KMS-11 (cell line): Measurements from ENCODE around the gene ATP8B1.

ENCODE experiments used
- H2AFZ ChIP-seq: fragments of 200-600 bp; sonication (generic); 2 replicates; pipeline ENCODE4 v1.6.1; 2016; ENCODE audit warnings: antibody characterized with exemption, mixed run types, low read depth
- H3K27ac ChIP-seq: fragments of 200-600 bp; sonication (generic); 2 replicates; pipeline ENCODE4 v1.6.1; 2016; ENCODE audit warnings: mild to moderate bottlenecking, mixed run types
- H3K27me3 ChIP-seq: fragments of 200-600 bp; sonication (generic); 2 replicates; pipeline ENCODE4 v1.6.1; 2017; ENCODE audit warnings: mild to moderate bottlenecking, low read depth, mixed run types, moderate library complexity; ENCODE audit not compliant: insufficient read depth
- H3K36me3 ChIP-seq: fragments of 200-600 bp; sonication (generic); 2 replicates; pipeline ENCODE4 v1.6.1; 2017; ENCODE audit warnings: mild to moderate bottlenecking, mixed run types; ENCODE audit not compliant: insufficient read depth
- H3K4me1 ChIP-seq: fragments of 200-600 bp; sonication (generic); 2 replicates; pipeline ENCODE4 v1.6.1; 2016; ENCODE audit warnings: mild to moderate bottlenecking, low read depth, mixed run types; ENCODE audit not compliant: poor library complexity, severe bottlenecking
- H3K4me2 ChIP-seq: fragments of 200-600 bp; sonication (generic); 2 replicates; pipeline ENCODE4 v1.7.0; 2016; ENCODE audit warnings: mild to moderate bottlenecking, mixed run types
- H3K4me3 ChIP-seq: fragments of 200-600 bp; sonication (generic); IDR thresholded peaks from 2 replicates; pipeline ENCODE4 v1.6.1; 2017; ENCODE audit warnings: low read depth, low read length, mixed read lengths; ENCODE audit not compliant: insufficient read depth
- H3K79me2 ChIP-seq: fragments of 200-600 bp; sonication (generic); 2 replicates; pipeline ENCODE4 v1.6.1; 2016; ENCODE audit warnings: low read depth, mixed run types; ENCODE audit not compliant: insufficient read depth
- H3K9ac ChIP-seq: fragments of 200-600 bp; sonication (generic); 2 replicates; pipeline ENCODE4 v1.6.1; 2016; ENCODE audit warnings: mild to moderate bottlenecking, mixed run types
- H4K20me1 ChIP-seq: fragments of 200-600 bp; sonication (generic); 2 replicates; pipeline ENCODE4 v1.6.1; 2016; ENCODE audit warnings: mild to moderate bottlenecking, mixed run types; ENCODE audit not compliant: insufficient read depth
- TF ChIP-seq, protein P1 (sequence below): fragments of 200-600 bp; sonication (generic); conservative IDR thresholded peaks from 2 replicates; pipeline ENCODE4 v1.6.1; 2017; ENCODE audit warnings: low read depth, mild to moderate bottlenecking, antibody characterized with exemption, low read length, moderate library complexity, mixed read lengths

The ATP8B1 gene

DNA sequence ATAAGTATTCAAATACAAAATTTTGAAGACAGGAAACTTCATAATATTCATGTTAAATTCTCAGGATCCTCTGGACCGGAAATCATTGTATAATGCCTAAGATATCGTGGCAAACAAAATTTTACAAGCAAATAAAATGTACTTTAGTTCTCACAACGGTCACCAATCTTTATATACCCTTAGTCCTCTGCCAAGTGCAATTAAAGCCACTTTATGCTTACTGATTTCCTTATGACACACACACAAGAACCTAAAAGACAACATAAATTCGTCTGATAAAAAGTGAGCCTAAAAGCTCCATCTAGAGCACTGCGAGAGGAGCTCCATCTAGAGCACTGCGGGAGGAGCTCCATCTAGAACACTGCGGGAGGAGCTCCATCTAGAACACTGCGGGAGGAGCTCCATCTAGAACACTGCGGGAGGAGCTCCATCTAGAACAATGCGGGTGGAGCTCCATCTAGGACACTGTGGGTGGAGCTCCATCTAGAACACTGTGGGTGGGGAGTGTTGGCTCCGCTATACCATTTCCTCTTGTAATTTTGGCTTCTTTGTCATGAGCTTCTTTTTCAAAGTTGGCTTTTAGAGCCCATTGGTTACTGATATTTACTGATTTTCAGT, 15.9 kb downstream of the ATP8B1 start:
- Histone ChIP-seq H3K36me3 (no peaks in the 10 kb centered on the region), H3K27ac (no peak overlapping the region), H2AFZ (no peak overlapping the region), H3K27me3 (no peaks in the 10 kb centered on the region), H3K4me1 (no peaks in the 10 kb centered on the region), H4K20me1 (no peaks in the 10 kb centered on the region), H3K4me2 (no peak overlapping the region), H3K9ac (no peak overlapping the region), H3K4me3 (no peak overlapping the region), H3K79me2 (no peaks in the 10 kb centered on the region)
- TF ChIP-seq, protein P1, sequence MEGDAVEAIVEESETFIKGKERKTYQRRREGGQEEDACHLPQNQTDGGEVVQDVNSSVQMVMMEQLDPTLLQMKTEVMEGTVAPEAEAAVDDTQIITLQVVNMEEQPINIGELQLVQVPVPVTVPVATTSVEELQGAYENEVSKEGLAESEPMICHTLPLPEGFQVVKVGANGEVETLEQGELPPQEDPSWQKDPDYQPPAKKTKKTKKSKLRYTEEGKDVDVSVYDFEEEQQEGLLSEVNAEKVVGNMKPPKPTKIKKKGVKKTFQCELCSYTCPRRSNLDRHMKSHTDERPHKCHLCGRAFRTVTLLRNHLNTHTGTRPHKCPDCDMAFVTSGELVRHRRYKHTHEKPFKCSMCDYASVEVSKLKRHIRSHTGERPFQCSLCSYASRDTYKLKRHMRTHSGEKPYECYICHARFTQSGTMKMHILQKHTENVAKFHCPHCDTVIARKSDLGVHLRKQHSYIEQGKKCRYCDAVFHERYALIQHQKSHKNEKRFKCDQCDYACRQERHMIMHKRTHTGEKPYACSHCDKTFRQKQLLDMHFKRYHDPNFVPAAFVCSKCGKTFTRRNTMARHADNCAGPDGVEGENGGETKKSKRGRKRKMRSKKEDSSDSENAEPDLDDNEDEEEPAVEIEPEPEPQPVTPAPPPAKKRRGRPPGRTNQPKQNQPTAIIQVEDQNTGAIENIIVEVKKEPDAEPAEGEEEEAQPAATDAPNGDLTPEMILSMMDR, result no peak

DNA sequence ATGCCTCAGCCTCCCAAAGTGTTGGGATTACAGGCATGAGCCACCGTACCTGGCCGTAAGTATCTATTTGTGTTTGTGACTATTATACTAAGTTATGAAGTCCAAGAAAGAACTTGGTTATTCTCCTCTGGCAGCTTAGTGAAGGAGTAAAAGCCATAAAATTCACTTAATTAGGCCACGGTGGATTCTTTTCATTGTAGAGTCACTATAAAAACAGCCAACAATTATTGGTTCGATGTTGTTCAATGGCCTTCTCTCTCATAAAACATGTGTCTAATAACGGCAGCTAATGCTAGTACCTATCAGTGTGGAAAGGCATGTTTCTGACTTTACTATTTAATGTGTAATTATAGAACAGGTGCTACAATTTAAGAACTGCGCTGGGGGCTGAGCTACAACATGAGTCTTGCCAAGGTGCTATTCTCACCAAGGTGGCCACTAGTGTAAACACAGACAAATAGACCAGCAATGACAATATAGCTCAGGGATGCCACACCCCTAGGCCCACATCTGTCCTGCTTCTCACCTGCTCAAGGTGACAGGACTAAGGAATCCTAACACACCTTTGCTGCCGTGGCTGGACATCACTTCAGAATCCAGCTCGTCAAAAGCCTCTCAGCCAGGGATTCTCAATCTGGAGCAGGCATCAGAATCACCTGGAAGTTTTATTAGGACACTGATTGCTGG, 17.2 kb downstream of the ATP8B1 start:
- no peaks in the 10 kb centered on the region for H3K36me3 ChIP-seq
- H3K79me2 ChIP-seq, result no peaks in the 10 kb centered on the region
- no peak overlapping the region for H3K4me3 ChIP-seq
- TF ChIP-seq, protein P1, result no peak
- no peak overlapping the region for H3K4me2 ChIP-seq
- no peak overlapping the region for H3K27ac ChIP-seq
- H3K27me3 ChIP-seq, result no peaks in the 10 kb centered on the region
- H3K9ac ChIP-seq, result no peak overlapping the region
- H3K4me1 ChIP-seq, result no peaks in the 10 kb centered on the region
- no peak overlapping the region for H2AFZ ChIP-seq
- H4K20me1 ChIP-seq, result no peaks in the 10 kb centered on the region

DNA sequence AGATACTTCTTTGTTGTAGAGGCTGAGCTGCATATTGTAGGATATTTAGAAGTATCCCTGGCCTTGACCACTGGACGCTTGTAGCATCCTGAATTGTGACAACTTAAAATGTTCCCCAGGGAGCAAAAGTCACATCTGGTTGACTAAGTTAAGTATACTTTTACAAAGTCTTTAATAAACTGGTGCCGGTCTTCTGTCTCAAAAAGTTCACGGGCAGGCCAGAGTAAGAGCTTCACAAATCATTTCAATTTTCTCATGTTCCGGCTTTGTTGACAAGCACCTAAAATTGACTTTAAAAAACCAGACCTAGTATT, 18.4 kb downstream of the ATP8B1 start:
- Histone ChIP-seq H3K4me2 (no peak overlapping the region), H3K27me3 (no peaks in the 10 kb centered on the region), H3K9ac (no peak overlapping the region), H2AFZ (no peak overlapping the region), H4K20me1 (no peaks in the 10 kb centered on the region), H3K4me3 (no peak overlapping the region), H3K4me1 (peaks cover 6% of the 10 kb centered on the region), H3K36me3 (no peaks in the 10 kb centered on the region), H3K27ac (no peak overlapping the region), H3K79me2 (no peaks in the 10 kb centered on the region)
- TF ChIP-seq, protein P1, result no peak

DNA sequence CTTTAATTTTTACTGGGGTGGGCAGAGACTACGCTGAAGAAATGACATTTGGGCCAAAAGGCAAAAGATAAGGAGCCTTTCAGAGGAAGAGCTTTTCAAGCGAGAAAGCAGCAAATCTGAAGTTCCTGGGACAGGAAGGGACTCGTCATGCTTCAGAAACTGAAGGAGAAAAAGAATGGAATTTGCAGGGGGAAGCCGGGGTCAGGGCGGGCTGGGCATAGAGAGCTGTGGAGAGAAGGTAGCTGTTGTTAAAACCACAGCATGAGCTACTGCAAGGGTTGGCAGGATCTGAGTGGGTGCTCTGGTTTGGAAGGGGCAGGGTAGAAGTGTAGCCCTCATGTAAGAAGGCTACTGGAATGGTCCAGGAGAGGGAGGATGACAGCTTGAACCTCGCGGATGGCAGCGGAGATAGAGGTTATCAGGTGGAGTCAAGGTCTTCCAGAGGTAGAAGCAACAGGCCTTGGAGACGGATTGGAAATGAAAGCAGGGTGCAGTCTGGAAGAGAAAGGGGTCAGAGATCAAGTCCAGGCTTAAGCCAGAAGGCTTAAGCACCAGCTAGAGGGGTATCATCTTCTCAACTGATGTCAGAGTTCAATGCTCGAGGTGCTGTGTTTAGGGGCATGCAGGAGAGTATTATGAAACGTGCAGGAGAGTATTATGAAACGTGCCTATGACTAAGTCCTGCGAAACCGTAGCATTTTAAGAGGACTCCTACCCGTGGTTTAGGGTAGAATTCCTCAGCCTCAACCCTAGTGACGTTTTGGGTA, 18.9 kb downstream of the ATP8B1 start:
- Histone ChIP-seq H3K27ac (no peak overlapping the region), H2AFZ (no peak overlapping the region), H3K4me2 (no peak overlapping the region), H3K79me2 (no peaks in the 10 kb centered on the region), H3K4me3 (no peak overlapping the region), H3K9ac (no peak overlapping the region), H3K36me3 (no peaks in the 10 kb centered on the region), H4K20me1 (no peaks in the 10 kb centered on the region), H3K27me3 (no peaks in the 10 kb centered on the region), H3K4me1 (peaks cover 6% of the 10 kb centered on the region)
- TF ChIP-seq, protein P1, result no peak
